Measurements from ENCODE around the gene FFAR3. TPM values are rescaled to one million over a fixed set of nuclear protein-coding genes. Genes with fewer than 3 reads are reported as not detected.

The FFAR3 gene
- total and polyA plus RNA-seq, 12 donors = 0.11 to 0.18 (median 0.17) TPM; not detected in 8

DNA sequence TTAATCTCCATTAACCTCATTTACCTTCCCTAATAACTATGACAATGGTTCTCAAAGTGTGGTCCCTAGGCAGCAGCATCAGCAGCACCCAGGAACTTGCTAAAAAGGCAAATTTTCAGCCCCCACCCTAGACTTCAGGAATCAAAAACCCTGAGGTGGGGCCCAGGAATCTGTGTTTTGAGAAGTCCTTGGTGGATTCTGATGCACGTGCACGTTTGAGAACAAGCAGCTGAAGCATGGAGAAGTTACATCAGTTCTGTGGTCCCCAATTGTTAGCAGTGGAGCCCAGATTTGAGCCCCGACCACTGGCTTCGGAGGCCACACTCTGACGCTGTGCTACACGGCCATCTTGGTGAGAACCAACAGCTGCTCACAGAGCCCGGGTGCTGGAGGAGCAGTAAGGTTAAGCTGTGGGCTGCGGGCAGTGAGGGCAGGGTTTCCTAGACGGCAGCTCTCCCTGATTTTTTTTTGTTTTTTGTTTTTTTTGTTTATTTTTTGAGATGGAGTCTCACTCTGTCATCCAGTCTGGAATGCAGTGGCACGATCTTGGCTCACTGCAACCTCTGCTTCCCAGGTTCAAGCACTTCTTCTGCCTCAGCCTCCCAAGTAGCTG lies 43.3 kb upstream of the FFAR3 start:
- no peak overlapping the region for H3K4me3 ChIP-seq
- 87 to 94% (median 90%) methylated on average over 8 to 10 of the region's 10 CpGs for WGBS, 4 donors
- TF ChIP-seq, protein P1, sequence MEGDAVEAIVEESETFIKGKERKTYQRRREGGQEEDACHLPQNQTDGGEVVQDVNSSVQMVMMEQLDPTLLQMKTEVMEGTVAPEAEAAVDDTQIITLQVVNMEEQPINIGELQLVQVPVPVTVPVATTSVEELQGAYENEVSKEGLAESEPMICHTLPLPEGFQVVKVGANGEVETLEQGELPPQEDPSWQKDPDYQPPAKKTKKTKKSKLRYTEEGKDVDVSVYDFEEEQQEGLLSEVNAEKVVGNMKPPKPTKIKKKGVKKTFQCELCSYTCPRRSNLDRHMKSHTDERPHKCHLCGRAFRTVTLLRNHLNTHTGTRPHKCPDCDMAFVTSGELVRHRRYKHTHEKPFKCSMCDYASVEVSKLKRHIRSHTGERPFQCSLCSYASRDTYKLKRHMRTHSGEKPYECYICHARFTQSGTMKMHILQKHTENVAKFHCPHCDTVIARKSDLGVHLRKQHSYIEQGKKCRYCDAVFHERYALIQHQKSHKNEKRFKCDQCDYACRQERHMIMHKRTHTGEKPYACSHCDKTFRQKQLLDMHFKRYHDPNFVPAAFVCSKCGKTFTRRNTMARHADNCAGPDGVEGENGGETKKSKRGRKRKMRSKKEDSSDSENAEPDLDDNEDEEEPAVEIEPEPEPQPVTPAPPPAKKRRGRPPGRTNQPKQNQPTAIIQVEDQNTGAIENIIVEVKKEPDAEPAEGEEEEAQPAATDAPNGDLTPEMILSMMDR (IDR thresholded peaks at IDR 0.05) = no peak
- no peak for TF ChIP-seq POLR2A (IDR thresholded peaks at IDR 0.05)
- DNase-seq = no peak
- H3K36me3 ChIP-seq (replicated peaks in 1 of 2) = no peaks in the 10 kb centered on the region
- H3K9me3 ChIP-seq (replicated peaks in 1 of 3) = no peaks in the 10 kb centered on the region
- H3K4me1 ChIP-seq (replicated peaks in 1 of 2) = peaks cover 29 to 39% of the 10 kb centered on the region in 2 donors
- intact Hi-C loops (cut with DNase I) = no loop called here
- no peaks in the 10 kb centered on the region for H3K27me3 ChIP-seq
- H3K27ac ChIP-seq = no peak overlapping the region

DNA sequence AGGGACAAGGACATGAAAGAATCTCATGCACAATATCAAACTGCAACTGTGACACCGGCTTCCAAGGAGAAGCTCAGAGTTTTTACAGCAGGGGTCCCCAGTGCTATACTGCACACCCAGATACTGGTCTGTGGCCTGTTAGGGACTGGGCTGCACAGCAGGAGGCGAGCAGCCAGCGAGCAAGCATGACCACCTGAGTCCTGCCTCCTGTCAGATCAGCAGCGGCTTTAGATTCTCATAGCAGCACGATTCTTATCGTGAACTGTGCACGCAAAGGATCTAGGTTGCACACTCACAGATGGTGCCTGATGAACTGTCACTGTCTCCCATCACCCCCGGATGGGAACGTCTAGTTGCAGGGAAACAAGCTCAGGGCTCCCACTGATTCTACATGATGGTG lies 42.4 kb upstream of the FFAR3 start:
- Histone ChIP-seq H3K36me3 (replicated peaks in 1 of 2) (no peaks in the 10 kb centered on the region), H3K27me3 (no peaks in the 10 kb centered on the region)
- TF ChIP-seq POLR2A (IDR thresholded peaks at IDR 0.05) = no peak
- TF ChIP-seq, protein P1 (IDR thresholded peaks at IDR 0.05) = no peak

DNA sequence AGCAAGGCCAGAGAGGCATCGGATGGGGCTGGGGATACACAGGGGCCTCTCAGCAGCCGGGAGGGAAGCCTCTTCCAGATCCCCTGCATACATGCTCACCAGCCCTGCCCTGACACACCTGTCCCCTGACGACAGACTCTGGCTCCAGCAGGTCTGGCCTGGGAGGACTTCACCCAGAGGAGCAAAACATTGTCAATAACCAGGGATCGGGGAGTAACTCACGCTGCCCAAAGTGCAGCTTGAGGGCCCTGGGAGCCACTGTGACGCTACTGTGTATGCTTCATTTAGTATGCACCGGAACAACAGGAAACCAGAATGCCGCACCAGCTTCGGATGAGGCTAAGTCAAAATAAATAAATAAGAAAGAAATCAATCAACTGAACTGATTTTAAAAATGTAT lies 41.7 kb upstream of the FFAR3 start:
- Histone ChIP-seq H3K36me3 (replicated peaks in 1 of 2) (no peaks in the 10 kb centered on the region), H3K27me3 (no peaks in the 10 kb centered on the region), H3K9me3 (replicated peaks in 1 of 3) (no peaks in the 10 kb centered on the region), H3K4me3 (no peak overlapping the region), H3K4me1 (replicated peaks in 1 of 2) (peaks cover 26 to 37% of the 10 kb centered on the region in 2 donors), H3K27ac (no peak overlapping the region)
- no peak for DNase-seq
- intact Hi-C loops (cut with DNase I) = no loop called here
- 88 to 99% (median 95%) methylated on average over 8 to 9 of the region's 9 CpGs for WGBS, 4 donors
- no peak for TF ChIP-seq POLR2A (IDR thresholded peaks at IDR 0.05)
- TF ChIP-seq, protein P1 (IDR thresholded peaks at IDR 0.05) = no peak

More for the DNA sequence above, 42.4 kb upstream of the FFAR3 start:
- Histone ChIP-seq H3K9me3 (replicated peaks in 1 of 3) (no peaks in the 10 kb centered on the region), H3K27ac (no peak overlapping the region), H3K4me1 (replicated peaks in 1 of 2) (peaks cover 26 to 37% of the 10 kb centered on the region in 2 donors), H3K4me3 (no peak overlapping the region)
- DNase-seq = no peak
- intact Hi-C loops (cut with DNase I) = no loop called here
- 83 to 90% (median 86%) methylated on average over 7 to 9 of the region's 9 CpGs for WGBS, 4 donors

DNA sequence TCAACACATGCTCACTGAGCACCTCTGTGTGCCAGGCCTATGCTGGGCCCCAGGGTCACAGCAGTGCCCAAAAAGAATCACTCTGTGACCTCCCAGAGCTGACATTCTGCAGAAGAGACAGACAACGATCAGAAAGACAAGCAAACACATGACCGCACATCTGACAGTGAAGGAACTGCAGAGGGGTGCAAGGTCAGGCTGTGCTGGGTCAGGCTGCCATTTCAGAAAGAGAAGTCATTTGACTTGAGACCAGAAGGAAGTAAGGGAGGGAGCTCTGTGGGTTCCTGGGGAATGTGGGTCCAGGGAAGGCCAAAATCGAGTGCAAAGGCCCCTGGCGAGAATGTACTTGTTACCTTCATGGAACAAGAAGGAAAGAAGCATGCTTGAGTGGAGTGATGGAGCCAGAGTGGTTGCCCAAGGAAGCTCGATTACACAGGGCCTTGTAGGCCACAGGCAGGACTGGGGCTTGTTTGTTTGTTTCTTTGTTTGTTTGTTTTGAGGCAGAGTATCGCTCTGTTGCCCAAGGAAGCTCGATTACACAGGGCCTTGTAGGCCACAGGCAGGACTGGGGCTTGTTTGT lies 40.7 kb upstream of the FFAR3 start:
- TF ChIP-seq, protein P1 (IDR thresholded peaks at IDR 0.05) = no peak
- TF ChIP-seq POLR2A (IDR thresholded peaks at IDR 0.05) = no peak
- intact Hi-C loops (cut with DNase I) = no loop called here
- Histone ChIP-seq H3K9me3 (replicated peaks in 1 of 3) (no peaks in the 10 kb centered on the region), H3K27ac (peak overlapping the region in 2 of 5 donors; percentile 17 to 52), H3K36me3 (replicated peaks in 1 of 2) (no peaks in the 10 kb centered on the region), H3K4me3 (no peak overlapping the region), H3K4me1 (replicated peaks in 1 of 2) (peaks cover 26 to 37% of the 10 kb centered on the region in 2 donors), H3K27me3 (no peaks in the 10 kb centered on the region)
- 66 to 80% (median 71%) methylated on average over 7 of the region's 7 CpGs for WGBS, 4 donors
- DNase-seq = peak in 2 of 7 donors; percentile 36 to 60
